K562 (cell line): ENCODE measurements around the gene KCNMB2. TPM values are rescaled to one million over a fixed set of nuclear protein-coding genes. Genes with fewer than 3 reads are reported as not detected.

Experiments
- ATAC-seq: fragments of 200-7000 bp; cut with Tn5 transposase; 3 replicates; pipeline ENCODE4 v1.9.1; 2020; ENCODE audit warnings: moderate library complexity
- BruUV-seq: library from RNA; stranded (reverse); fragments of 400-500 nt; replicated peaks from 2 replicates; lab custom pipeline; 2021; lab: Mats Ljungman, UMichigan
- CTCF ChIA-PET: fragments of 300-600 bp; formaldehyde crosslinking; extraction: SDS; loops from one replicate; lab custom pipeline; 2021; ENCODE audit warnings: low intra/inter-chr PET ratio; lab: Yijun Ruan, JAX
- POLR2A ChIA-PET: fragments of 300-600, 350-650 bp; sonication (Branson Sonifier 250); formaldehyde crosslinking; extraction: SDS; loops from one replicate; lab custom pipeline; 2021; ENCODE audit warnings: antibody characterized with exemption, inconsistent platforms; lab: Yijun Ruan, JAX
- DNase-seq, 4 experiments: peaks; one replicate each; pipeline versions ENCODE4 v3.0.0 to v3.0.0-alpha.2; 2011 to 2018; ENCODE audit warnings: low spot score in 3 of 4, mixed read lengths in 3 of 4; ENCODE audit errors: extremely low read depth in 1 of 4
- FAIRE-seq: peaks from 2 replicates; lab custom pipeline; 2011; peaks lifted over from hg19 to GRCh38; lab: Jason Lieb, UNC
- H2AFZ ChIP-seq: 2 replicates; pipeline ENCODE4 v1.6.0; 2011; ENCODE audit warnings: low read depth, low read length, control low read depth, inconsistent platforms
- H3K27ac ChIP-seq: fragments of 200-600 bp; 3 replicates; pipeline ENCODE4 v1.8.0; 2011; ENCODE audit warnings: low read depth, mild to moderate bottlenecking, control low read depth, inconsistent platforms, low read length, moderate library complexity, mixed read lengths; ENCODE audit errors: extremely low read depth
- H3K27me3 ChIP-seq, 2 experiments: fragments of 300-600 bp in 1 of 2; 2 replicates in 1 of 2; 3 replicates in 1 of 2; pipeline versions ENCODE4 v1.6.0 to v1.8.0; 2011; ENCODE audit warnings: inconsistent platforms in 2 of 2, low read length in 2 of 2, mild to moderate bottlenecking in 1 of 2, mixed read lengths in 1 of 2, moderate library complexity in 1 of 2; ENCODE audit not compliant: control insufficient read depth in 2 of 2, insufficient read depth in 2 of 2
- H3K36me3 ChIP-seq: fragments of 300-600 bp; 3 replicates; pipeline ENCODE4 v1.8.0; 2011; ENCODE audit warnings: mild to moderate bottlenecking, low read length, inconsistent platforms; ENCODE audit not compliant: control insufficient read depth, insufficient read depth
- H3K4me1 ChIP-seq, 2 experiments: fragments of 200-600 bp in 1 of 2; replicated peaks in 1 of 2; 2 replicates in 1 of 2; 3 replicates in 1 of 2; pipeline versions ENCODE4 v1.5.1 to v1.8.0; 2011; ENCODE audit warnings: inconsistent platforms in 2 of 2, low read length in 2 of 2, mild to moderate bottlenecking in 1 of 2, mixed read lengths in 1 of 2, moderate library complexity in 1 of 2; ENCODE audit not compliant: control insufficient read depth in 2 of 2, insufficient read depth in 2 of 2
- H3K4me2 ChIP-seq: 2 replicates; pipeline ENCODE4 v1.6.1; 2011; ENCODE audit warnings: low read length, control low read depth, inconsistent platforms, mixed read lengths; ENCODE audit not compliant: insufficient read depth
- H3K4me3 ChIP-seq: fragments of 200-600 bp; sonication (generic), shearing (Covaris generic); 2 replicates; pipeline ENCODE4 v1.5.1; 2016; ENCODE audit warnings: control low read depth, inconsistent platforms
- H3K79me2 ChIP-seq: fragments of 200-600 bp; 3 replicates; pipeline ENCODE4 v1.8.0; 2011; ENCODE audit warnings: low read length, inconsistent platforms; ENCODE audit not compliant: control insufficient read depth, insufficient read depth
- H3K9ac ChIP-seq, 2 experiments: 2 replicates each; pipeline versions ENCODE4 v1.6.0 to v1.6.1; 2011; ENCODE audit warnings: low read depth in 2 of 2, low read length in 2 of 2, control low read depth in 1 of 2, inconsistent platforms in 1 of 2, mild to moderate bottlenecking in 1 of 2, mixed read lengths in 1 of 2; ENCODE audit not compliant: insufficient read depth in 1 of 2
- H3K9me1 ChIP-seq: one replicate; pipeline ENCODE4 v1.6.0; 2011; ENCODE audit warnings: inconsistent platforms, mild to moderate bottlenecking, low read length, moderate library complexity; ENCODE audit not compliant: control insufficient read depth, insufficient read depth
- H3K9me3 ChIP-seq: replicated peaks from 2 replicates; pipeline ENCODE4 v1.5.1; 2011; ENCODE audit warnings: low read depth, low read length, inconsistent platforms; ENCODE audit not compliant: control insufficient read depth, insufficient read depth
- H4K20me1 ChIP-seq: replicated peaks from 2 replicates; pipeline ENCODE4 v1.6.1; 2011; ENCODE audit warnings: low read length, inconsistent platforms, mixed read lengths; ENCODE audit not compliant: control insufficient read depth, insufficient read depth
- ATF1 ChIP-seq, 2 experiments: fragments of 450-650 bp in 1 of 2; IDR thresholded peaks; 2 replicates each; pipeline ENCODE4 v1.6.1; 2016; ENCODE audit warnings: missing compliant biosample characterization in 1 of 2, missing genetic modification characterization in 1 of 2
- ATF4 ChIP-seq: fragments of 450-650 bp; formaldehyde crosslinking; IDR thresholded peaks from 2 replicates; pipeline ENCODE4 v1.4.0; 2022; ENCODE audit warnings: mild to moderate bottlenecking, moderate library complexity
- CCAR2 ChIP-seq: fragments of 200-400 bp; formaldehyde crosslinking; IDR thresholded peaks from 2 replicates; pipeline ENCODE4 v1.6.1; 2017; ENCODE audit warnings: mild to moderate bottlenecking, low read depth, low read length
- E2F6 ChIP-seq, 2 experiments: IDR thresholded peaks; 2 replicates each; pipeline ENCODE4 v1.6.1; 2011; ENCODE audit warnings: borderline replicate concordance in 1 of 2, control low read depth in 1 of 2, low read depth in 1 of 2, low read length in 1 of 2, mild to moderate bottlenecking in 1 of 2, mixed read lengths in 1 of 2, moderate library complexity in 1 of 2; ENCODE audit not compliant: insufficient read depth in 1 of 2, insufficient read length in 1 of 2, poor library complexity in 1 of 2, severe bottlenecking in 1 of 2; ENCODE audit errors: extremely low read depth in 1 of 2
- FUS ChIP-seq: fragments of 200-400 bp; formaldehyde crosslinking; optimal IDR thresholded peaks from 2 replicates; pipeline ENCODE3; 2017; ENCODE audit warnings: low read depth, low read length
- MNT ChIP-seq, 2 experiments: fragments of 450-650 bp; conservative IDR thresholded peaks; 2 replicates each; pipeline ENCODE4 v1.6.1; 2017; ENCODE audit warnings: mild to moderate bottlenecking in 2 of 2, moderate library complexity in 2 of 2
- PHB ChIP-seq: fragments of 250-450 bp; sonication (Bioruptor Pico); IDR thresholded peaks from 2 replicates; pipeline ENCODE4 v1.5.0; 2021
- SMARCA4 ChIP-seq: fragments of 450-650 bp; IDR thresholded peaks from 2 replicates; pipeline ENCODE4 v1.6.1; 2016
- SRSF3 ChIP-seq: fragments of 200-400 bp; formaldehyde crosslinking; IDR thresholded peaks from 2 replicates; pipeline ENCODE4 v1.6.1; 2016; ENCODE audit warnings: mild to moderate bottlenecking, low read length, moderate library complexity; ENCODE audit not compliant: insufficient read depth
- TCF15 ChIP-seq: fragments of 250-450 bp; sonication (Bioruptor Pico); IDR thresholded peaks from 2 replicates; pipeline ENCODE4 v1.8.0; 2022; ENCODE audit warnings: moderate library complexity, mild to moderate bottlenecking, inconsistent platforms
- ZC3H8 ChIP-seq: fragments of 450-650 bp; IDR thresholded peaks from 2 replicates; pipeline ENCODE4 v1.6.1; 2017
- ZNF12 ChIP-seq: sonication (generic); formaldehyde crosslinking; IDR thresholded peaks from 2 replicates; pipeline ENCODE4 v1.4.0; 2020; ENCODE audit warnings: mild to moderate bottlenecking, missing genetic modification reagents
- ZNF217 ChIP-seq: sonication (generic); formaldehyde crosslinking; IDR thresholded peaks from 2 replicates; pipeline ENCODE4 v1.8.0; 2022; ENCODE audit warnings: mild to moderate bottlenecking, missing genetic modification reagents
- ZNF239 ChIP-seq: fragments of 250-450 bp; sonication (Bioruptor Pico); IDR thresholded peaks from 2 replicates; pipeline ENCODE4 v1.4.0; 2020; ENCODE audit warnings: mild to moderate bottlenecking
- ZNF445 ChIP-seq: fragments of 250-450 bp; sonication (Bioruptor Pico); IDR thresholded peaks from 2 replicates; pipeline ENCODE4 v1.4.0; 2020; ENCODE audit warnings: low read depth, mild to moderate bottlenecking, moderate library complexity
- ZNF79 ChIP-seq: fragments of 250-450 bp; sonication (Bioruptor Pico); IDR thresholded peaks from 2 replicates; pipeline ENCODE4 v1.4.0; 2020; ENCODE audit warnings: low read depth, mild to moderate bottlenecking, moderate library complexity
- WGBS: fragments of 100-300 bp; shearing (Covaris generic); methylation state at CpG from one replicate; pipeline ENCODE4 v1.1.6; 2016; ENCODE audit warnings: low coverage, mixed read lengths; ENCODE audit not compliant: insufficient coverage; ENCODE audit errors: missing lambda C conversion rate; 5-methylcytosine and 5-hydroxymethylcytosine counted together
- in situ Hi-C: fragments of 300-500 bp; cut with MboI; formaldehyde crosslinking; loops from 4 replicates; pipeline ENCODE4 v1.15.0; 2018; ENCODE audit warnings: inconsistent platforms, mixed read lengths
- intact Hi-C: fragments of 100-400 bp; cut with micrococcal nuclease; formaldehyde crosslinking; loops from 2 replicates; pipeline ENCODE4 v1.14.2; 2022
- polyA plus RNA-seq, 8 experiments: library from polyadenylated mRNA; depleted of rRNA in 4 of 8; stranded (reverse) in 5 of 8; unstranded in 3 of 8; fragments of >200 nt; fragmentation: Nextera tagmentation in 2 of 8; fragmentation: Illumina TruSeq in 1 of 8; extraction: Ambion mirVana in 2 of 8; extraction: Trizol in 1 of 8; gene quantifications; 2 replicates each; pipeline versions ENCODE4 v1.2.1 to v1.2.3, GENCODE V29; 2011 to 2014; ENCODE audit warnings: inconsistent platforms in 1 of 8, missing spikeins in 1 of 8
- total RNA-seq, 7 experiments: library from RNA; depleted of rRNA in 6 of 7; stranded (reverse); fragments of >200 nt in 6 of 7; fragmentation: Illumina TruSeq in 2 of 7; extraction: Trizol in 2 of 7; gene quantifications; 2 replicates each; pipeline versions ENCODE4 v1.2.1 to v1.2.3, GENCODE V29; 2011 to 2021; ENCODE audit warnings: low replicate concordance in 1 of 7

KCNMB2 gene
- total and polyA plus RNA-seq, 9 of the 15 experiments (the other 6 are each of a cell fraction or from before 2014, with no cell fraction given), result 0.04 to 0.15 TPM; not detected in 7

GRCh38 chr3:178699810-178700209 is 163.6 kb downstream of the KCNMB2 start:
- H3K79me2 ChIP-seq, result no peaks in the 10 kb centered on the region
- H3K9ac ChIP-seq, result no peak overlapping the region
- FAIRE-seq (no peak), ATAC-seq (no peak), DNase-seq (no peak)
- H3K4me1 ChIP-seq, result no peaks in the 10 kb centered on the region
- H3K9me1 ChIP-seq, result no peaks in the 10 kb centered on the region
- H3K27me3 ChIP-seq, result no peaks in the 10 kb centered on the region
- no peak overlapping the region for H2AFZ ChIP-seq
- intact Hi-C loops (no loop called here), in situ Hi-C loops (no loop called here)
- no peak overlapping the region for H3K4me3 ChIP-seq
- WGBS, result 0% methylated on average over 3 of the region's 3 CpGs
- CTCF ChIA-PET, result no interaction called here
- no peak overlapping the region for H3K27ac ChIP-seq
- no peaks in the 10 kb centered on the region for H3K36me3 ChIP-seq
- H3K4me2 ChIP-seq, result no peak overlapping the region
- TF ChIP-seq TCF15 (CRISPR knock-in tag), result no peak
- TF ChIP-seq ATF1 (CRISPR knock-in tag; IDR thresholded peaks at IDR 0.05), result no peak
- TF ChIP-seq ATF1 (tag; IDR thresholded peaks at IDR 0.05), result no peak
- no peak for TF ChIP-seq PHB (CRISPR knock-in tag)
- no peak for TF ChIP-seq ZC3H8
- TF ChIP-seq ZNF12 (CRISPR knock-in tag), result no peak
- TF ChIP-seq ATF4, result no peak
- TF ChIP-seq SRSF3, result no peak
- no peak for TF ChIP-seq FUS
- no peak for TF ChIP-seq ZNF217 (CRISPR knock-in tag)
- no peak for TF ChIP-seq E2F6 (IDR thresholded peaks at IDR 0.05; ENCODE audit: borderline replicate concordance in 1 of 2, extremely low read depth in 1 of 2, insufficient read depth in 1 of 2, insufficient read length in 1 of 2, low read depth in 1 of 2, low read length in 1 of 2, poor library complexity in 1 of 2, severe bottlenecking in 1 of 2)
- TF ChIP-seq ZNF445 (CRISPR knock-in tag), result no peak
- no peak for TF ChIP-seq CCAR2
- TF ChIP-seq SMARCA4, result no peak
- no peak for TF ChIP-seq MNT (conservative IDR thresholded peaks at IDR 0.05)
- no peak for TF ChIP-seq ZNF79 (CRISPR knock-in tag)
- no peak for TF ChIP-seq ZNF239
- H3K9me3 ChIP-seq, result no peaks in the 10 kb centered on the region
- no peaks in the 10 kb centered on the region for H4K20me1 ChIP-seq
- no TSS peak for BruUV-seq
- POLR2A ChIA-PET, result no interaction called here
